Activated naive CD4-positive, alpha-beta T cell treated with anti-CD3 and anti-CD28 coated beads for 36 hours (primary cell): ENCODE measurements around the gene SRRT. TPM values are rescaled to one million over a fixed set of nuclear protein-coding genes. Genes with fewer than 3 reads are reported as not detected.

Source experiments
- CTCF ChIA-PET: fragments of 350-600 bp; sonication (Branson Sonifier 250); formaldehyde crosslinking; loops from one replicate; lab custom pipeline; 2021; ENCODE audit warnings: antibody characterized with exemption; lab: Charles Lee
- DNase-seq: peaks from one replicate; pipeline ENCODE4 v3.0.0-alpha.2; 2020
- H3K27ac Mint-ChIP-seq: one replicate; pipeline ENCODE4 v1.8.0; 2021; ENCODE audit warnings: mild to moderate bottlenecking, mixed read lengths
- H3K27me3 Mint-ChIP-seq: one replicate; pipeline ENCODE4 v1.8.0; 2021; ENCODE audit warnings: low read depth, mixed read lengths
- H3K36me3 Mint-ChIP-seq: one replicate; pipeline ENCODE4 v1.8.0; 2021; ENCODE audit warnings: low read depth, mixed read lengths
- H3K4me1 Mint-ChIP-seq: one replicate; pipeline ENCODE4 v1.8.0; 2021; ENCODE audit warnings: low read depth, mixed read lengths
- H3K4me3 Mint-ChIP-seq: one replicate; pipeline ENCODE4 v1.8.0; 2021; ENCODE audit warnings: mild to moderate bottlenecking, moderate library complexity, mixed read lengths
- H3K9me3 Mint-ChIP-seq: one replicate; pipeline ENCODE4 v1.8.0; 2021; ENCODE audit warnings: mixed read lengths
- intact Hi-C: fragments of 100-400 bp; cut with micrococcal nuclease; formaldehyde crosslinking; loops from one replicate; pipeline ENCODE4 v1.15.1; 2023
- total RNA-seq, 2 experiments: library from RNA; stranded (reverse); gene quantifications; one replicate each; pipeline ENCODE4 v1.2.3, GENCODE V29; 2021

SRRT gene
- total RNA-seq, 2 experiments from 2014 or later: 166 to 169 TPM

- no peak for DNase-seq
- H3K36me3 Mint-ChIP-seq: peaks cover 57% of the 10 kb centered on the region
- CTCF ChIA-PET: interaction anchor here (1.5 to 1.8 kb wide), 2 partner anchors 15 to 22 kb away, joined by 4 to 5 read pairs; partner anchors contain the start of genes SLC12A9 and UFSP1
- peak overlapping the region; percentile 98 for H3K27ac Mint-ChIP-seq
- H3K9me3 Mint-ChIP-seq: no peaks in the 10 kb centered on the region
- H3K4me3 Mint-ChIP-seq: peak overlapping the region; percentile 97
- no peaks in the 10 kb centered on the region for H3K27me3 Mint-ChIP-seq
- H3K4me1 Mint-ChIP-seq: peaks cover 38% of the 10 kb centered on the region
- intact Hi-C loops: loop anchor here (1.0 kb wide), 1 partner anchor 291 kb away; no protein-coding TSS in a partner anchor
These were observed 665 bp upstream of the SRRT start for GRCh38 chr7:100874300-100874576.

- DNase-seq: peak; percentile 70
- Mint-ChIP-seq H3K4me3 (peak overlapping the region; percentile 97), H3K27ac (peak overlapping the region; percentile 98), H3K36me3 (peaks cover 64% of the 10 kb centered on the region), H3K9me3 (no peaks in the 10 kb centered on the region), H3K4me1 (peaks cover 47% of the 10 kb centered on the region), H3K27me3 (no peaks in the 10 kb centered on the region)
- CTCF ChIA-PET: interaction anchor here (1.0 to 2.2 kb wide), 3 partner anchors 11 to 343 kb away, joined by 3 to 11 read pairs (median 6); partner anchors contain the start of genes PLOD3, SLC12A9 and ZNHIT1
- intact Hi-C loops: loop anchor here (1.0 kb wide), 7 partner anchors 8 to 445 kb away; partner anchors contain the start of genes MOSPD3, POP7, SLC12A9 and TRIP6
These were observed 451 bp downstream of the SRRT start for GRCh38 chr7:100875356-100875751.

GRCh38 chr7:100878013-100878412, 3.1 kb downstream of the SRRT start:
- intact Hi-C loops: no loop called here
- Mint-ChIP-seq H3K4me3 (no peak overlapping the region), H3K9me3 (no peaks in the 10 kb centered on the region), H3K27ac (no peak overlapping the region), H3K27me3 (no peaks in the 10 kb centered on the region), H3K4me1 (peaks cover 48% of the 10 kb centered on the region), H3K36me3 (peaks cover 75% of the 10 kb centered on the region)
- DNase-seq: no peak
- CTCF ChIA-PET: interaction anchor here (1.1 to 1.6 kb wide), 4 partner anchors 9 to 77 kb away, joined by 3 to 5 read pairs (median 4); partner anchors contain the start of genes SLC12A9 and UFSP1

DNA sequence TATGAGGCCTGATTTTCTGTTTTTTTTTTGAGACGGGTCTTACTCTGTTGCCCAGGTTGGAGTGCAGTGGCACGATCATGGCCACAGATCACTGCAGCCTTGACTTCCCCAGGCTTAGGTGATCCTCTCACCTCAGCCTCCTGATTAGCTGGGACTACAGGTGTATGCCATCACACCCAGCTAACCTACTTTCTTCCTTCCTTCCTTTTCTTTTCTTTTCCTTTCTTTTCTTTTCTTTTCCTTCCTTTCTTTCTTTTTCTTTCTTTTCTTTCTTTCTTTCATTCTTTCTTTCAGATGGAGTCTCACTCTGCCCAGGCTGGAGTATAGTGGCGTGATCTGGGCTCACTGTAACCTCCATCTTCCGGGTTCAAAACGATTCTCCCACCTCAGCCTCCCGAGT, 3.8 kb downstream of the SRRT start:
- peaks cover 75% of the 10 kb centered on the region for H3K36me3 Mint-ChIP-seq
- intact Hi-C loops: no loop called here
- no peak for DNase-seq
- no peak overlapping the region for H3K4me3 Mint-ChIP-seq
- peaks cover 51% of the 10 kb centered on the region for H3K4me1 Mint-ChIP-seq
- peak overlapping the region; percentile 56 for H3K27ac Mint-ChIP-seq
- no peaks in the 10 kb centered on the region for H3K9me3 Mint-ChIP-seq
- no peaks in the 10 kb centered on the region for H3K27me3 Mint-ChIP-seq
- CTCF ChIA-PET: no interaction called here

DNA sequence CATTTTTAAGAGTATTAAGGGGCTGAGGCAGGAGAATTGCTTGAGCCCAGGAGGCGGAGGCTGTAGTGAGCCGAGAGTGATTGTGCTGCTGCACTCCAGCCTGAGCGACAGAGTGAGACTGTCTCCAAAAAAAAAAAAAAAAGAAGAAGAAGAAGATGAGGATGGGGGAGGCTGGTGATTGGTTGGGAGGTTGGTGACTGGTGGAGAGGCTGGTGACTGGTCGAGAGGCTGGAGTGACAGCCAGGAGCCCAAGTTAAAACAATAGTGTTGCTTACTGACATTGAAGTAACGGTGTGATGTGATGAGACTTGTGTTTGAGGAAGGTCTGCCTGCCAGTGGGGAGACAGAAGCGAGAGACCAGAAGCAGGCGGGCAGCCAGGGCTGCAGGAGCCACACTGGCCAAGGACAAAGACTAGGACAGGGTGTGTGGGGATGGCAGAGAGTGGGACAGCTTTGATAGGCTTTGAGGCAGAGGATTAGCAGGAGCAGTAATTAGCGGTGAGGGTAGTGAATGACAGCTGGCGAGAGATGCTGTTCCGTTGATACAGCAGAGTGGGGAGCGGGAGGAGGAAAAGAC, 4.9 kb downstream of the SRRT start:
- no peaks in the 10 kb centered on the region for H3K27me3 Mint-ChIP-seq
- CTCF ChIA-PET: no interaction called here
- peaks cover 74% of the 10 kb centered on the region for H3K36me3 Mint-ChIP-seq
- peaks cover 50% of the 10 kb centered on the region for H3K4me1 Mint-ChIP-seq
- H3K4me3 Mint-ChIP-seq: no peak overlapping the region
- H3K27ac Mint-ChIP-seq: no peak overlapping the region
- DNase-seq: no peak
- intact Hi-C loops: no loop called here
- no peaks in the 10 kb centered on the region for H3K9me3 Mint-ChIP-seq

DNA sequence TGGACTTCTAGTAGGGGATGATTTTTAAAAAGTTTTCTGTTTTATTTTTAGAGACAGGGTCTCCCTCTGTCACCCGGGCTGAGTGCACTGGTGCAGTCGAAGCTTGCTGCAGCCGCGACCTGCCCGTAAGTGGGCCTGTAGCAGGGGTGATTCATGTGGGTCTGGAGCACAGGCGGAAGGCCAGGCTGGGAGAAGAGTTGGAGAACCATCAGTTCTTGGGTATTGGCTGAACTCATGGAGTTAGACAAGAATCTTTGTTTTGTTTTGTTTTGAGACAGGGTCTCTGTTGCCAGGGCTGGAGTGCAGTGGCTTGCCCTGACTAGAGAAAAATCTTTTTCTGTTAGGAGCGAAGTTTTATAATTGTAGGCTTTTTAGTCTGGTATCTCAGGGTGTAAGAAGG, 5.7 kb downstream of the SRRT start:
- DNase-seq: no peak
- peaks cover 50% of the 10 kb centered on the region for H3K4me1 Mint-ChIP-seq
- peaks cover 75% of the 10 kb centered on the region for H3K36me3 Mint-ChIP-seq
- CTCF ChIA-PET: no interaction called here
- no peak overlapping the region for H3K4me3 Mint-ChIP-seq
- H3K27me3 Mint-ChIP-seq: no peaks in the 10 kb centered on the region
- intact Hi-C loops: no loop called here
- peak overlapping the region; percentile 24 for H3K27ac Mint-ChIP-seq
- H3K9me3 Mint-ChIP-seq: no peaks in the 10 kb centered on the region

DNA sequence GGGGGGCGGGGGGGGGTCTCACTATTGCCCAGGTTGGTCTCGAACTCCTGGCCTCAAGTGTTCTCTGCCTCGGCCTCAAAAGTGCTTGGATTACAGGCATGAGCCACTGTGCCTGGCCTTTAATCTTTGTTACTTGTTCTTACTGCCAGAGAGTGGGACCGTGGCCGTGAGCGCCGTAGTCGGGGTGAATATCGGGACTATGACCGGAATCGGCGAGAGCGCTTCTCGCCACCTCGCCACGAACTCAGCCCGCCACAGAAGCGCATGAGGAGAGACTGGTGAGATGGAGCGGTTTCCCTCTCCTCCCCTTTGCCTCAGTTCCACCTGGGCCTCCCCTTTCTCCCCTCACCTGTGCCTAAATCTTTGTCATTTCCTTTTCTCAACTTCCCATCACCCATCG, 6.2 kb downstream of the SRRT start:
- Mint-ChIP-seq H3K27ac (peak overlapping the region; percentile 3), H3K9me3 (no peaks in the 10 kb centered on the region), H3K4me1 (peaks cover 51% of the 10 kb centered on the region), H3K27me3 (no peaks in the 10 kb centered on the region), H3K36me3 (peaks cover 77% of the 10 kb centered on the region), H3K4me3 (no peak overlapping the region)
- CTCF ChIA-PET: no interaction called here
- DNase-seq: no peak
- intact Hi-C loops: no loop called here

DNA sequence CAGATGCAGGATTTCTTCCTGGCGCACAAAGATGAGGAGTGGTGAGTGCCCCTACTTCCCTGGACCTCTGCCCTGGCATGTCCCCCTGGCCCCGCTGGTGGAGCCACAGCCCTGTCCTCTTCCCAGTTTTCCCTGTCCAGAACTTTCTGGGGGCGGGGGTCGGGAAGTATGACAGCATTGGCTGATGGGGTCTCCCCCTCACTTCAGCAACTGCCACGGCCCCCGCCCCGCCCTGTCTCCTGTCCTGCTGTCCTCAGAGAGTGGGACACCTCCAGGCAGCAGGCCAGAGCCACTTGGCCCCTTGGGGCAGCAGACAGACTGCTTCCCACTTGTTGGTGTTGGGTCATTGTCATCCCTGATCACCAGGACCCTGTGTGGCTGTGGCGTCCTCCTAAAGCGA, 7.3 kb downstream of the SRRT start:
- Mint-ChIP-seq H3K36me3 (peaks cover 79% of the 10 kb centered on the region), H3K4me1 (peaks cover 51% of the 10 kb centered on the region), H3K9me3 (no peaks in the 10 kb centered on the region), H3K27me3 (no peaks in the 10 kb centered on the region), H3K27ac (peak overlapping the region; percentile 56), H3K4me3 (no peak overlapping the region)
- intact Hi-C loops: no loop called here
- CTCF ChIA-PET: no interaction called here
- no peak for DNase-seq

DNA sequence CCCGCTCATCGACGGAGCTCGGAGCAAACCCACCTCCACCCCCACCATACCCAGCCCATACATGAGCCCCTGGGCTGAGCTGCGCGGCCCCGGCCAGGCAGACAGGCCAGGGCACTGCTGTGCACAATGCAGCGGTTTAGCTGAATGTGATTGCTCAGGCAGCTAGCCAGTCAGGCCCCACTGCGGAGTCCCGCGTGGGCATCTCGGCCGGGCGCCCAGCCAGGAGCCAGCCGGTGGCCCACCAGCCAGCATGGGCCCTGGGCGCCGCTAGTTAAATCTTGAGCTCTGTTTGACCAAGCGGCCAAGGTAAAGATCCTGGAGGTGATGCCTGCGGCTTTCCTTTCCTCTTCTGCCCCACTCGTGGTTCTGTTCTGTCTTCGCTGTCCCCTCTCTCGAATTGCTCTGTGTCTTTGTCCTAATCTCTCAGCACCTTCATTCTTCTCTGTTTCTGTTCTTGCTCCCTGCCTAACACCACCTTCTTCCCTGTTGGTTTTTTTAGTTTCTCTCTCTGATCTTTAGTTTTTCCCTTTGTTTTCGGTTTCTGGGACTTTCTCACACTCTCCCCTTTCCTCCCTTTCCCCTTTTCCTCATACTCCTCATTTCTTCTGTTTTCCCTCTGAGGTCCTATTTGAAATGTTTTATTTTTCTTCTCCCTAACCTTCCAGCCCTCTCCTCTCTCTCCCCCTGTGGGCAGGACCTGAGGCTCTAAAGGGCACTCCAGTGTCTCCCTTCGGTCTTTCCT, 8.1 kb downstream of the SRRT start:
- no peaks in the 10 kb centered on the region for H3K27me3 Mint-ChIP-seq
- CTCF ChIA-PET: no interaction called here
- intact Hi-C loops: no loop called here
- peaks cover 82% of the 10 kb centered on the region for H3K36me3 Mint-ChIP-seq
- no peaks in the 10 kb centered on the region for H3K9me3 Mint-ChIP-seq
- no peak overlapping the region for H3K4me3 Mint-ChIP-seq
- H3K27ac Mint-ChIP-seq: peak overlapping the region; percentile 68
- DNase-seq: no peak
- H3K4me1 Mint-ChIP-seq: peaks cover 53% of the 10 kb centered on the region

- CTCF ChIA-PET: no interaction called here
- Mint-ChIP-seq H3K36me3 (peaks cover 73% of the 10 kb centered on the region), H3K27me3 (no peaks in the 10 kb centered on the region), H3K4me3 (no peak overlapping the region), H3K27ac (peak overlapping the region; percentile 46), H3K9me3 (no peaks in the 10 kb centered on the region), H3K4me1 (peaks cover 42% of the 10 kb centered on the region)
- intact Hi-C loops: loop anchor here (5.0 kb wide), 2 partner anchors 252 to 273 kb away; partner anchors contain the start of gene MOSPD3
- no peak for DNase-seq
These were observed 10.0 kb downstream of the SRRT start for GRCh38 chr7:100884736-100885439.

GRCh38 chr7:100885440-100886141, 10.7 kb downstream of the SRRT start:
- CTCF ChIA-PET: interaction anchor here (2.7 kb wide), 1 partner anchor 10 kb away, joined by 11 read pairs; the partner anchor contains the start of gene SRRT
- no peak overlapping the region for H3K4me3 Mint-ChIP-seq
- no peaks in the 10 kb centered on the region for H3K27me3 Mint-ChIP-seq
- peaks cover 43% of the 10 kb centered on the region for H3K4me1 Mint-ChIP-seq
- intact Hi-C loops: loop anchor here (5.0 kb wide), 2 partner anchors 252 to 273 kb away; partner anchors contain the start of gene MOSPD3
- H3K27ac Mint-ChIP-seq: no peak overlapping the region
- H3K36me3 Mint-ChIP-seq: peaks cover 69% of the 10 kb centered on the region
- H3K9me3 Mint-ChIP-seq: no peaks in the 10 kb centered on the region
- DNase-seq: no peak
